Measurements from ENCODE around the gene SLC37A2. TPM values are rescaled to one million over a fixed set of nuclear protein-coding genes. Genes with fewer than 3 reads are reported as not detected.

SLC37A2 gene
- total RNA-seq, 1 donor from 2014 or later, result 0.90 TPM

- DNase-seq (ENCODE audit: low read depth in 2 of 2), result no peak
Measured at GRCh38 chr11:125108469-125108868, 45.4 kb downstream of the SLC37A2 start.

- DNase-seq (ENCODE audit: low read depth in 2 of 2), result no peak
Measured at GRCh38 chr11:125110506-125110905, 47.4 kb downstream of the SLC37A2 start.

DNA sequence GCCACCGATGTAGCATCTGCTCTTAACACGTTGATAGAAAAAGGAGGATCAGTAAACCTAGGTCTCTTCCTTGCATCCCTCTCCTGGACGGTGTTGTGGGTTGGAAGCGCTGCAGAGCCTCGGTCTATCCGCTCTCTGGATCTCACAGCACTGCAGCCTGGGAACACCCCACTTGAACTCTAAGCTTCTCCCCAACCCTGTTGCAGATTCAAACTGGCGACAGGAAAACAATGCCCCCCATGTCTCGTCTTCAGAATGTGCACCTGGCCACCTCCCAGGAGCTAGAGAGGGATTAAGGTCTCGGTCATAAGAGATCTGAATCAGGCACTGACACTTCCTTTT is 47.9 kb downstream of the SLC37A2 start:
- no peak for DNase-seq (ENCODE audit: low read depth in 2 of 2)

DNA sequence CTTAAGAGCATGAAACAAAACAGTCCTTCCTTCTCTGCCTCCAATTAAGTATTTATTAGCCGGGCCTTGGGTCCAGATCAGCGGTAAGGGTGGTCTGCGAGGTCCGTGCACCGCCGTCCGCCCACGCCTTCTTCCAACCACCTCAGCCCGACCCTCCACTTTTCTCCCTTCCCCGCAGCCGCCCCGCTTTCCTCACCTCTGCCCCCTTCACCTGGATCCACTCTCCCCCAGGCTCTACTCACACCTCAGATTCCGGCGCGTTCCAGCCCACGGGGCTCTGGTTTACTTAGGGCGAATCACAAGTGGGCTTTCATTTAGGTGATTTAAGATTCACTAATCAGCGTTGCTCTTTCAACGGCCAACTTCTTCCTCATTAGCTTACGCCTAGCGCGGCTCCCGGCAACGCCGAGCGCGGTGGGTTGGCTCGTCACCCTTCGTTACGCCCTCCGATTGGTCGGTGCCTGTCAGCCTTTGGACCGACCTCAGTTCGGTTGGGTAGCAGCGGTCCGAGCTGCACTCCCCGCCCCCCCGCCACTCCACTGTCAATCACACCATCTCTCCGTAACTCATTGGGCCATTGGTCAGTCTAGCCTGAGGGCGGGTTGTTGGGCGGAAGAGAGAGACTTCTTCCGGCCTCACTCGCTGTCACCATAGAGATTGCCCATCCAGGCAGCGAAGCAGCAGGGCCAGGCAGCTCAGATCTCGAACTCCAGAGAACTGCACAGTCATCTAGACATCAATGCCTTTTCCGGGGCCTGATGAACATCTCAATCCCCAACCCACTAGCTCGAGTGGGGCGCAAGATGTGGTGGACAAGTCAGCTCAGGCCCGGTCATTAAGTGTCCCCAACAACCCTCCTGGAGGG is 48.5 kb downstream of the SLC37A2 start, which contains the start of gene TMEM218:
TMEM218 (minus strand) TSS at position 284 of the 865 bp plus-strand sequence. CDS start 9,385 bp downstream, outside the sequence.
- peak; percentile 98 to 99 for DNase-seq (ENCODE audit: low read depth in 2 of 2)

GRCh38 chr11:125112208-125112604 is 49.1 kb downstream of the SLC37A2 start:
- no peak for DNase-seq (ENCODE audit: low read depth in 2 of 2)

DNA sequence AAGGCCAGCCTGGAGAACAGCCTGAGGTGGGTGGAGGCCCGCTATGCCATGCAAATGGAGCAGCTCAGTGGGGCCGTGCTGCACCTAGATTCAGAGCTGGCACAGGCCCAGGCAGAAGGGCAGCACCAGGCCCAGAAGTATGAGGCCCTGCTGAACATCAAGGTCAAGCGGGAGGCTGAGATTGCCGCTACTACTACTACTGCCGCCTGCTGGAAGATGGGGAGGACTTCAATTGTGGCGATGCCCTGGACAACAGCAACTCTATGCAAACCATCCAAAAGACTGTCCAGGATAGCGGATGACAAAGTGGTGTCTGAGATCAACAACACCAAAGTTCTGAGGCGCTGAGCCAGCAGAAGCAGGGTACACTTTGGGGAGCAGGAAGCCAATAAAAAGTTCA is 51.4 kb downstream of the SLC37A2 start:
- peak in 1 of 2 donors; percentile 25 for DNase-seq (ENCODE audit: low read depth in 2 of 2)

- DNase-seq (ENCODE audit: low read depth in 2 of 2), result no peak
Measured at GRCh38 chr11:125117429-125117828, 54.3 kb downstream of the SLC37A2 start.

DNA sequence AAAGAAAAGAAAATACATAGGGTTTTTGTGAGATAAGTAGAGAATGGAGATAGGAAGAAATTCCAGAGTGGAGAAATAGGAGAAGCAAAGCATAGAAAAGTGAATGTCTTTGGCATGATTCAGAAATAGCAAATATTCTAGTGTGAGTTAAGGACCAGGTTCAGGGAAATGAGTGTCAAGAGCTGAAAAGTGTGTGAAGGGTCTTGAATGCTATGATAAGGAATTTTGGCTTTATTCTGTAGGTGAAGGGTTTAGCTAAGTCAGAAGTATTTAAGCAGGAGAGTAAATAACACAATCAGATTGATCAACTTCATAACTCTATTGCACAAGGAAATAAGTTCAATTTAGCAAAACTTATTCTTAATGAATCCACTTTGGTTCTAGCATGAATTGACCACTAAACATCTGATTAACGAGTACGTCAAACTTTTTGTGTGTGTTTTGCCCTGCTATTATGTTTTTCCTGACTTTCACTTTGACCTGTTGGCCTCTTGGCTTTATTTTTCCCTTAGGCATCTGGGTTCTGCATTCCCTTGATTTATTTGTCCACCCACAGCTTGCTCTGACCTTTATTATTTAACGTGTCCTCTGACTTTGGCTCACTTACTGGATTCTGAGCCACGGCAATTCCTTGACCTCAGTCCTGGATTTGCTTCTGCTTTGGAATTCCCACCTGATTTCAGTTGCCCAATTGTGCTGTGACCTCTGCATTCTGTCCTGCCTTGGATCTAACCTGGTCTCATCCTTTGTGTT is 60.3 kb downstream of the SLC37A2 start:
- no peak for DNase-seq (ENCODE audit: low read depth in 2 of 2)

DNA sequence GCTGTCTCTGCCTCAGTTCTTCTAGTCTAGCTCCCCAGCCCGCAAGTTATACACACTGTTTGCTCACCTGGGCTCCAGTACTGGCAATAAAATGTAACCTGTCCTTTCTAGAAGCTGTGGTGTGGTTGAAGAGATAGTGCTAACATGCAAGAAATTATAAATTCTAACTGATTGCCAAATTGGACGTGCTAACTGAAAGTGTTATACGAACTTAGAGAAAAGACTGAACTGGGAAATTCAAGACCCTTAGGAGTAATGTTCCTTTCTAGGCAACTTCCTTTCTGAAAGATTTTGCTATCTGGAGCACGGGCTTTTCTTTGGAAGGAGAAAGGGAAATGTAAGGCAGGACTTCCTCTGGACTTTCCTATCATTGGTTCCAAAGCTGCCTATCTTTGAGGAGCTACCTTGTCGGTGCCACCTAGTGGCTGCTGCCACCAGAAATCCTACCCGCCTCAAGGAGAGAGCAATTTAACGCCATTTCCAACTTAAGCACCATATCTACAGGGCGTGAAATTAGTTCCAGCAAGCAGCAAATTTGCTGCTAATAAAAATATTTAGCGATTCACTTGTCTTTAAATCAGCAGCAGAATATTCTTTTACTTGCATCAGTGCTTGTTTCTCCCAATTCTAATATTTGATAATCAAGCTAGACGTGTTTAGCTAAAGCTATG is 61.0 kb downstream of the SLC37A2 start:
- peak; percentile 16 to 49 for DNase-seq (ENCODE audit: low read depth in 2 of 2)

- no peak for DNase-seq (ENCODE audit: low read depth in 2 of 2)
Measured at GRCh38 chr11:125124618-125124992, 61.5 kb downstream of the SLC37A2 start.

- no peak for DNase-seq (ENCODE audit: low read depth in 2 of 2)
Measured at GRCh38 chr11:125128450-125128849, 65.3 kb downstream of the SLC37A2 start.

DNA sequence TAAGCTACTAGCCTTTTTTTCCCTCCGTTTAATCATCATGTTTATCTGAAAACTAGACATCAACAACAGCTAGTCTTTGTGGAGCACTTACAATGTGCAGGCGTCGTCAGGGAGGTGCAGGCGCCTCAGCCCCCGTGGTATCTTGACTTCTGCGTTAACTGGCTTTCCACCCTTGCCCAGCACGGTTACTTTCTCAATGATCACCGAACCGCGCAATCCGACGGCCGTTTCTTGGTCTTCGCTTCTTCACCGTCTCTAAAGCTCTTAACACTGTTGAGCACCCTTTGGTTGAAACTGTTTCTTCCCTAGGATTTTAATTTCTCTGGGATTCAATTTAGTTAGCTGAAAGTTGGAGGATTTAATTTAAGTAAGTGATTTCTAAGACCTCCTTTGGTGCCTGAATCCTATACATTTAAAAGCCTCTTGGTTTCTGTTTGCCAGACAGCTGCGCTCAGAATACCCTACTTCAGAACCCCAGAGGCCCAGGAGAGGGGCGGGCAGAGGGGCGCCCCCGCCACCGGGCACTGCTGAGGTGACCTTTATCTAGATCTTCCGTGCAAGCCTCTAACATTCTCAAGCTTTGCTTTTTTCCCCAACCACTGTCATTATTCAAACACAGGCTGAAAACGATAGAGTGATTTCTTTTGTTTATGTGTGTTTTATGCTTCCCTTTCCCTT is 66.3 kb downstream of the SLC37A2 start:
- no peak for DNase-seq (ENCODE audit: low read depth in 2 of 2)

- DNase-seq (ENCODE audit: low read depth in 2 of 2), result no peak
Measured at GRCh38 chr11:125132071-125132470, 69.0 kb downstream of the SLC37A2 start.

DNA sequence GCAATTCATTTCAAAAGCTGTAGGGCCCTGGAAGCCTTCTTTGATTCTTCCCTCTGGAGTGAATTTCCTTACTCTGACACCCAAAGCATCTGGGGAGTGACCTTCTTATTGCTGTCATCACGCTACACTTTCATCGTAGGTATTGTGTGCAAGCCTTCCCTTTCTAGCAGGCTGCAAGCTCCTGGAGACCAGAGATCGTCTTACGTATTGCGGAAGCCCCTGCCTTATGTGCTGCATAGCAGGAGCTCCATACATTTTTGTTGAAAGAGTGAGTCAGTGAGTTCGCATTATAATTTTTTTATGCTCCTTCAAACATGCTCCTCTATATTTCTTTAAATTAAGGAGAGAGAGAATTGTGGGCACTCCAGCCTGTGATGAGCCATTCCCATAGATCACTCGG is 69.5 kb downstream of the SLC37A2 start:
- DNase-seq (ENCODE audit: low read depth in 2 of 2), result no peak

DNA sequence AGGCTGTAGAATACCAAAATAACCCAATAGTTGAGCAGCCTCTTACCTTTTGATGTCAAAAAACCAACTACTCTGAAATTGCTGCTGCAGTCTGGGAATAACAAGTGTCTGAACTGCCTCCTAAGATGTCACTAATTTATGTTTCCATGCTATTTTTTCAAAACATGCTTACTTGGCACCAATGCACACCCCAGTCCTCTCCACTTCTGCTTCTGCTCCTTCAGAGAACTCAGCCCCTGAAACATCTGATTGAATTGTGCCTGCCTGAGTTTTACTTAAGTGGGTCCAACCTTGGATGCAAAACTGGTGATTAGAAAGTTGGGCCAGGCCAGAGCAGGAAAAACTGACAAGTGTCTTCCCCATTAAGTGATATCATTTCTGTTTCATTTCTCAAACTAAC is 72.9 kb downstream of the SLC37A2 start:
- DNase-seq (ENCODE audit: low read depth in 2 of 2), result no peak

- DNase-seq (ENCODE audit: low read depth in 2 of 2), result no peak
Measured at GRCh38 chr11:125138966-125139365, 75.9 kb downstream of the SLC37A2 start.

GRCh38 chr11:125139778-125140177 is 76.7 kb downstream of the SLC37A2 start:
- no peak for DNase-seq (ENCODE audit: low read depth in 2 of 2)

Data from dermis microvascular lymphatic vessel endothelial cell (primary cell).